ENCODE data around the gene ARRB1.

GRCh38 chr11:75289511-75289760 lies 62.0 kb downstream of the ARRB1 start:
- TF ChIP-seq CTCF (IDR thresholded peaks at IDR 0.05) (no peak), REST (IDR thresholded peaks at IDR 0.05; ENCODE audit: insufficient read depth in 1 of 2, low read depth in 2 of 2, low read length in 1 of 2) (no peak)
